K562 (cell line): ENCODE measurements around the gene ASS1. TPM values are rescaled to one million over a fixed set of nuclear protein-coding genes. Genes with fewer than 3 reads are reported as not detected.

Experiments
- DNMT1 ChIP-seq: fragments of 450-650 bp; IDR thresholded peaks from 2 replicates; pipeline ENCODE4 v1.6.1; 2016; ENCODE audit warnings: antibody characterized with exemption, mild to moderate bottlenecking
- GATAD2B ChIP-seq: fragments of 450-650 bp; IDR thresholded peaks from 2 replicates; pipeline ENCODE4 v1.6.1; 2017; ENCODE audit warnings: mild to moderate bottlenecking, borderline replicate concordance
- ILK ChIP-seq: fragments of 450-650 bp; IDR thresholded peaks from 2 replicates; pipeline ENCODE4 v1.6.1; 2016; ENCODE audit warnings: missing genetic modification characterization, low read depth, mild to moderate bottlenecking, missing compliant biosample characterization, moderate library complexity, borderline replicate concordance
- KHSRP ChIP-seq: fragments of 450-650 bp; IDR thresholded peaks from 2 replicates; pipeline ENCODE4 v1.6.1; 2017
- NCOA4 ChIP-seq: fragments of 450-650 bp; IDR thresholded peaks from 2 replicates; pipeline ENCODE4 v1.6.1; 2018; ENCODE audit warnings: mild to moderate bottlenecking; ENCODE audit not compliant: partially characterized antibody
- NFIX ChIP-seq: fragments of 250-450 bp; sonication (Bioruptor Pico); IDR thresholded peaks from 2 replicates; pipeline ENCODE4 v1.4.0; 2020; ENCODE audit warnings: low read depth, mild to moderate bottlenecking, moderate library complexity
- PCBP2 ChIP-seq: fragments of 200-400 bp; formaldehyde crosslinking; IDR thresholded peaks from 2 replicates; pipeline ENCODE4 v1.6.1; 2018; ENCODE audit warnings: low read length, low read depth, mild to moderate bottlenecking, moderate library complexity; ENCODE audit not compliant: poor library complexity, severe bottlenecking
- PTTG1 ChIP-seq: fragments of 450-650 bp; IDR thresholded peaks from 2 replicates; pipeline ENCODE4 v1.6.1; 2016; ENCODE audit warnings: low read depth, mild to moderate bottlenecking, missing genetic modification characterization, missing compliant biosample characterization
- RBM34 ChIP-seq: fragments of 200-400 bp; formaldehyde crosslinking; IDR thresholded peaks from 2 replicates; pipeline ENCODE4 v1.6.1; 2018; ENCODE audit warnings: low read length, borderline replicate concordance; ENCODE audit not compliant: insufficient read depth
- ZNF143 ChIP-seq: sonication (generic); formaldehyde crosslinking; IDR thresholded peaks from 2 replicates; pipeline ENCODE4 v1.9.0; 2022; ENCODE audit warnings: mild to moderate bottlenecking, missing genetic modification reagents
- ZNF253 ChIP-seq: fragments of 250-450 bp; sonication (Bioruptor Pico); conservative IDR thresholded peaks from 2 replicates; pipeline ENCODE4 v1.6.1; 2021; ENCODE audit warnings: mild to moderate bottlenecking
- ZNF707 ChIP-seq: fragments of 250-450 bp; sonication (Bioruptor Pico); conservative IDR thresholded peaks from 2 replicates; pipeline ENCODE4 v1.8.0; 2022; ENCODE audit warnings: inconsistent platforms, mild to moderate bottlenecking, moderate library complexity
- polyA plus RNA-seq, 8 experiments: library from polyadenylated mRNA; depleted of rRNA in 4 of 8; stranded (reverse) in 5 of 8; unstranded in 3 of 8; fragments of >200 nt; fragmentation: Nextera tagmentation in 2 of 8; fragmentation: Illumina TruSeq in 1 of 8; extraction: Ambion mirVana in 2 of 8; extraction: Trizol in 1 of 8; gene quantifications; 2 replicates each; pipeline versions ENCODE4 v1.2.1 to v1.2.3, GENCODE V29; 2011 to 2014; ENCODE audit warnings: inconsistent platforms in 1 of 8, missing spikeins in 1 of 8
- total RNA-seq, 7 experiments: library from RNA; depleted of rRNA in 6 of 7; stranded (reverse); fragments of >200 nt in 6 of 7; fragmentation: Illumina TruSeq in 2 of 7; extraction: Trizol in 2 of 7; gene quantifications; 2 replicates each; pipeline versions ENCODE4 v1.2.1 to v1.2.3, GENCODE V29; 2011 to 2021; ENCODE audit warnings: low replicate concordance in 1 of 7
- TF ChIP-seq, protein P1 (sequence below): sonication (generic); formaldehyde crosslinking; IDR thresholded peaks from 2 replicates; pipeline ENCODE4 v1.8.0; 2022; ENCODE audit warnings: mild to moderate bottlenecking, low read depth, missing genetic modification reagents
- TF ChIP-seq, protein P2 (sequence below): fragments of 450-650 bp; IDR thresholded peaks from 2 replicates; pipeline ENCODE4 v1.6.1; 2017; ENCODE audit warnings: antibody characterized with exemption, mild to moderate bottlenecking
- TF ChIP-seq, protein P3 (sequence below): sonication (generic); formaldehyde crosslinking; IDR thresholded peaks from 2 replicates; pipeline ENCODE4 v1.9.0; 2022; ENCODE audit warnings: mild to moderate bottlenecking, missing genetic modification reagents
- TF ChIP-seq, protein P4 (sequence below), 2 experiments: IDR thresholded peaks; 2 replicates each; pipeline ENCODE4 v1.6.1; 2012; ENCODE audit warnings: improper control_type of control experiment in 2 of 2, low read depth in 2 of 2, low read length in 2 of 2, borderline replicate concordance in 1 of 2
- TF ChIP-seq, protein P5 (sequence below): fragments of 450-650 bp; IDR thresholded peaks from 2 replicates; pipeline ENCODE4 v1.6.1; 2016; ENCODE audit warnings: borderline replicate concordance

ASS1 gene
- total and polyA plus RNA-seq, 9 of the 15 experiments (the other 6 are each of a cell fraction or from before 2014, with no cell fraction given) = 1.5 to 5.7 (median 3.7) TPM

DNA sequence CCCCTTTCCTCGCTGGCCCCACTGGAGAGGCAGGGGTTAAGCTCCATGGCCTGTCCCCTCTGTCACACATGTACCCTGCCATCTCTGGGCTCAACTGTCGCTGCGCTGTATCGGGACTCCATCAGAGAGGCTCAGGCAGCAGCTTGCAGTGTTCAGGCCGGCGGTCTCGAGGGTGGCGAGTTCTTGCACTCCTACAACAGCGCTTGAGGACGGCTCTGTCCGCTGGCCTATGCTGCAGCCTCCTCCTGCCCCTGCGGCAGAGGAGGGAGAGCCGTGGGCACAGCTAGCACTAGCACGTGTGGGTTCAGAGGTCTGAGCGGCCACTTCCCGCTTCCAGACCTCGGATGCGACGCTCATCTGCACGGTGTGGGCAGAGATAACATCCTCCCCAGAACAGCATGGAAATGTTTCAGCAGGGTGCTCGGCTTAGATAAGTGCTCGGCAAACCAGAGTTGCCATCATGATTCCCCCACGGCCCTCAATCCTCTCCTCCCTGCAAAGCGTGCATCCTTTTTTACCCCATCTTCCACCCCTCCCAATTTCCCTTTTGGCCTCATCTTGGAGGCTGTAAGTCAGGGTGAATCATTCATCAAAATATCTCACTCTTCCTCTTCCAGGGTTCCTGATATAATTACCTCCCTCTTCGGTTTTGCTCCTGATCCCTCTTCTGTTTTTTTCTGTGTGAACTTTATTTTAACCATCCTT, 92.7 kb downstream of the ASS1 start (continued):
- TF ChIP-seq, protein P1, sequence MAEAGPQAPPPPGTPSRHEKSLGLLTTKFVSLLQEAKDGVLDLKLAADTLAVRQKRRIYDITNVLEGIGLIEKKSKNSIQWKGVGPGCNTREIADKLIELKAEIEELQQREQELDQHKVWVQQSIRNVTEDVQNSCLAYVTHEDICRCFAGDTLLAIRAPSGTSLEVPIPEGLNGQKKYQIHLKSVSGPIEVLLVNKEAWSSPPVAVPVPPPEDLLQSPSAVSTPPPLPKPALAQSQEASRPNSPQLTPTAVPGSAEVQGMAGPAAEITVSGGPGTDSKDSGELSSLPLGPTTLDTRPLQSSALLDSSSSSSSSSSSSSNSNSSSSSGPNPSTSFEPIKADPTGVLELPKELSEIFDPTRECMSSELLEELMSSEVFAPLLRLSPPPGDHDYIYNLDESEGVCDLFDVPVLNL (CRISPR knock-in tag) = no peak
- TF ChIP-seq DNMT1 (no peak), KHSRP (peak; percentile 79), PCBP2 (no peak), ZNF143 (CRISPR knock-in tag) (no peak), ZNF253 (no peak), PTTG1 (tag) (no peak), NFIX (CRISPR knock-in tag) (no peak), ILK (tag) (no peak), GATAD2B (peak; percentile 99), ZNF707 (CRISPR knock-in tag) (no peak), NCOA4 (no peak), RBM34 (no peak)
- TF ChIP-seq, protein P2, sequence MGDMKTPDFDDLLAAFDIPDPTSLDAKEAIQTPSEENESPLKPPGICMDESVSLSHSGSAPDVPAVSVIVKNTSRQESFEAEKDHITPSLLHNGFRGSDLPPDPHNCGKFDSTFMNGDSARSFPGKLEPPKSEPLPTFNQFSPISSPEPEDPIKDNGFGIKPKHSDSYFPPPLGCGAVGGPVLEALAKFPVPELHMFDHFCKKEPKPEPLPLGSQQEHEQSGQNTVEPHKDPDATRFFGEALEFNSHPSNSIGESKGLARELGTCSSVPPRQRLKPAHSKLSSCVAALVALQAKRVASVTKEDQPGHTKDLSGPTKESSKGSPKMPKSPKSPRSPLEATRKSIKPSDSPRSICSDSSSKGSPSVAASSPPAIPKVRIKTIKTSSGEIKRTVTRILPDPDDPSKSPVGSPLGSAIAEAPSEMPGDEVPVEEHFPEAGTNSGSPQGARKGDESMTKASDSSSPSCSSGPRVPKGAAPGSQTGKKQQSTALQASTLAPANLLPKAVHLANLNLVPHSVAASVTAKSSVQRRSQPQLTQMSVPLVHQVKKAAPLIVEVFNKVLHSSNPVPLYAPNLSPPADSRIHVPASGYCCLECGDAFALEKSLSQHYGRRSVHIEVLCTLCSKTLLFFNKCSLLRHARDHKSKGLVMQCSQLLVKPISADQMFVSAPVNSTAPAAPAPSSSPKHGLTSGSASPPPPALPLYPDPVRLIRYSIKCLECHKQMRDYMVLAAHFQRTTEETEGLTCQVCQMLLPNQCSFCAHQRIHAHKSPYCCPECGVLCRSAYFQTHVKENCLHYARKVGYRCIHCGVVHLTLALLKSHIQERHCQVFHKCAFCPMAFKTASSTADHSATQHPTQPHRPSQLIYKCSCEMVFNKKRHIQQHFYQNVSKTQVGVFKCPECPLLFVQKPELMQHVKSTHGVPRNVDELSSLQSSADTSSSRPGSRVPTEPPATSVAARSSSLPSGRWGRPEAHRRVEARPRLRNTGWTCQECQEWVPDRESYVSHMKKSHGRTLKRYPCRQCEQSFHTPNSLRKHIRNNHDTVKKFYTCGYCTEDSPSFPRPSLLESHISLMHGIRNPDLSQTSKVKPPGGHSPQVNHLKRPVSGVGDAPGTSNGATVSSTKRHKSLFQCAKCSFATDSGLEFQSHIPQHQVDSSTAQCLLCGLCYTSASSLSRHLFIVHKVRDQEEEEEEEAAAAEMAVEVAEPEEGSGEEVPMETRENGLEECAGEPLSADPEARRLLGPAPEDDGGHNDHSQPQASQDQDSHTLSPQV = peak; percentile 92
- TF ChIP-seq, protein P3, sequence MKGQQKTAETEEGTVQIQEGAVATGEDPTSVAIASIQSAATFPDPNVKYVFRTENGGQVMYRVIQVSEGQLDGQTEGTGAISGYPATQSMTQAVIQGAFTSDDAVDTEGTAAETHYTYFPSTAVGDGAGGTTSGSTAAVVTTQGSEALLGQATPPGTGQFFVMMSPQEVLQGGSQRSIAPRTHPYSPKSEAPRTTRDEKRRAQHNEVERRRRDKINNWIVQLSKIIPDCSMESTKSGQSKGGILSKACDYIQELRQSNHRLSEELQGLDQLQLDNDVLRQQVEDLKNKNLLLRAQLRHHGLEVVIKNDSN (CRISPR knock-in tag) = peak; percentile 71
- TF ChIP-seq, protein P4, sequence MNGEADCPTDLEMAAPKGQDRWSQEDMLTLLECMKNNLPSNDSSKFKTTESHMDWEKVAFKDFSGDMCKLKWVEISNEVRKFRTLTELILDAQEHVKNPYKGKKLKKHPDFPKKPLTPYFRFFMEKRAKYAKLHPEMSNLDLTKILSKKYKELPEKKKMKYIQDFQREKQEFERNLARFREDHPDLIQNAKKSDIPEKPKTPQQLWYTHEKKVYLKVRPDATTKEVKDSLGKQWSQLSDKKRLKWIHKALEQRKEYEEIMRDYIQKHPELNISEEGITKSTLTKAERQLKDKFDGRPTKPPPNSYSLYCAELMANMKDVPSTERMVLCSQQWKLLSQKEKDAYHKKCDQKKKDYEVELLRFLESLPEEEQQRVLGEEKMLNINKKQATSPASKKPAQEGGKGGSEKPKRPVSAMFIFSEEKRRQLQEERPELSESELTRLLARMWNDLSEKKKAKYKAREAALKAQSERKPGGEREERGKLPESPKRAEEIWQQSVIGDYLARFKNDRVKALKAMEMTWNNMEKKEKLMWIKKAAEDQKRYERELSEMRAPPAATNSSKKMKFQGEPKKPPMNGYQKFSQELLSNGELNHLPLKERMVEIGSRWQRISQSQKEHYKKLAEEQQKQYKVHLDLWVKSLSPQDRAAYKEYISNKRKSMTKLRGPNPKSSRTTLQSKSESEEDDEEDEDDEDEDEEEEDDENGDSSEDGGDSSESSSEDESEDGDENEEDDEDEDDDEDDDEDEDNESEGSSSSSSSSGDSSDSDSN (IDR thresholded peaks at IDR 0.05; ENCODE audit: borderline replicate concordance in 1 of 2, low read depth in 2 of 2, low read length in 2 of 2) = no peak
- TF ChIP-seq, protein P5, sequence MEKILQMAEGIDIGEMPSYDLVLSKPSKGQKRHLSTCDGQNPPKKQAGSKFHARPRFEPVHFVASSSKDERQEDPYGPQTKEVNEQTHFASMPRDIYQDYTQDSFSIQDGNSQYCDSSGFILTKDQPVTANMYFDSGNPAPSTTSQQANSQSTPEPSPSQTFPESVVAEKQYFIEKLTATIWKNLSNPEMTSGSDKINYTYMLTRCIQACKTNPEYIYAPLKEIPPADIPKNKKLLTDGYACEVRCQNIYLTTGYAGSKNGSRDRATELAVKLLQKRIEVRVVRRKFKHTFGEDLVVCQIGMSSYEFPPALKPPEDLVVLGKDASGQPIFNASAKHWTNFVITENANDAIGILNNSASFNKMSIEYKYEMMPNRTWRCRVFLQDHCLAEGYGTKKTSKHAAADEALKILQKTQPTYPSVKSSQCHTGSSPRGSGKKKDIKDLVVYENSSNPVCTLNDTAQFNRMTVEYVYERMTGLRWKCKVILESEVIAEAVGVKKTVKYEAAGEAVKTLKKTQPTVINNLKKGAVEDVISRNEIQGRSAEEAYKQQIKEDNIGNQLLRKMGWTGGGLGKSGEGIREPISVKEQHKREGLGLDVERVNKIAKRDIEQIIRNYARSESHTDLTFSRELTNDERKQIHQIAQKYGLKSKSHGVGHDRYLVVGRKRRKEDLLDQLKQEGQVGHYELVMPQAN = peak; percentile 46; the same call in 1 of the 2 replicates
